ENCODE results near the gene LIPC.

DNA sequence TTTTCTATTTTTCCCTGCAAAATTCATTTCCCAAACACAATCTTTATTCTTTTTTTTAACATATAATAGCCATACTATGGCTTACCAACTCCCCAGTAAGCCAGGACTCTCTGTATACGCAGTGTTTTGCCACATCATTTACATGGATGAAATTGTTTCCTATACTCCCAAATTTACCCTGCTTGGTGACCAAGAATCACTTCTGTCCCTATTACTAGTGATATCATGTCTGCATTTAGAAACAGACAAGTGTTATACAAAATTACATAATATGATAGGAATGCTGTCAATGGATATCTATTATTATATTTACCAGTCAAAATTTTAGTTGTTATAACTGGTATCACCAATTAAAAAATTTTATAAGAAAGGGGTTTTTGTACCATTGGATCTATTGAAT is 77.8 kb downstream of the LIPC start:
- no peak for TF ChIP-seq EZH2phosphoT487 (IDR thresholded peaks at IDR 0.05; ENCODE audit: borderline replicate concordance, low read depth)
- TF ChIP-seq, protein P1, sequence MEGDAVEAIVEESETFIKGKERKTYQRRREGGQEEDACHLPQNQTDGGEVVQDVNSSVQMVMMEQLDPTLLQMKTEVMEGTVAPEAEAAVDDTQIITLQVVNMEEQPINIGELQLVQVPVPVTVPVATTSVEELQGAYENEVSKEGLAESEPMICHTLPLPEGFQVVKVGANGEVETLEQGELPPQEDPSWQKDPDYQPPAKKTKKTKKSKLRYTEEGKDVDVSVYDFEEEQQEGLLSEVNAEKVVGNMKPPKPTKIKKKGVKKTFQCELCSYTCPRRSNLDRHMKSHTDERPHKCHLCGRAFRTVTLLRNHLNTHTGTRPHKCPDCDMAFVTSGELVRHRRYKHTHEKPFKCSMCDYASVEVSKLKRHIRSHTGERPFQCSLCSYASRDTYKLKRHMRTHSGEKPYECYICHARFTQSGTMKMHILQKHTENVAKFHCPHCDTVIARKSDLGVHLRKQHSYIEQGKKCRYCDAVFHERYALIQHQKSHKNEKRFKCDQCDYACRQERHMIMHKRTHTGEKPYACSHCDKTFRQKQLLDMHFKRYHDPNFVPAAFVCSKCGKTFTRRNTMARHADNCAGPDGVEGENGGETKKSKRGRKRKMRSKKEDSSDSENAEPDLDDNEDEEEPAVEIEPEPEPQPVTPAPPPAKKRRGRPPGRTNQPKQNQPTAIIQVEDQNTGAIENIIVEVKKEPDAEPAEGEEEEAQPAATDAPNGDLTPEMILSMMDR (IDR thresholded peaks at IDR 0.05), result no peak
- no peak for TF ChIP-seq POLR2AphosphoS5 (IDR thresholded peaks at IDR 0.05; ENCODE audit: low read depth, low read length)
- TF ChIP-seq, protein P2, sequence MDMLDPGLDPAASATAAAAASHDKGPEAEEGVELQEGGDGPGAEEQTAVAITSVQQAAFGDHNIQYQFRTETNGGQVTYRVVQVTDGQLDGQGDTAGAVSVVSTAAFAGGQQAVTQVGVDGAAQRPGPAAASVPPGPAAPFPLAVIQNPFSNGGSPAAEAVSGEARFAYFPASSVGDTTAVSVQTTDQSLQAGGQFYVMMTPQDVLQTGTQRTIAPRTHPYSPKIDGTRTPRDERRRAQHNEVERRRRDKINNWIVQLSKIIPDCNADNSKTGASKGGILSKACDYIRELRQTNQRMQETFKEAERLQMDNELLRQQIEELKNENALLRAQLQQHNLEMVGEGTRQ (IDR thresholded peaks at IDR 0.05; ENCODE audit: borderline replicate concordance, low read depth, low read length), result no peak
- no peak for TF ChIP-seq GABPA (IDR thresholded peaks at IDR 0.05; ENCODE audit: low read depth)
